ENCODE results near the gene SLC25A24.

The SLC25A24 gene

GRCh38 chr1:108097018-108097417, 103.1 kb downstream of the SLC25A24 start:
- DNase-seq (ENCODE audit: low read depth) = no peak

GRCh38 chr1:108096089-108096488, 104.1 kb downstream of the SLC25A24 start:
- no peak for DNase-seq (ENCODE audit: low read depth)

GRCh38 chr1:108089477-108089876, 110.7 kb downstream of the SLC25A24 start:
- DNase-seq (ENCODE audit: low read depth) = no peak

- DNase-seq (ENCODE audit: low read depth) = no peak
These were observed 114.5 kb downstream of the SLC25A24 start for GRCh38 chr1:108085628-108086027.

- DNase-seq (ENCODE audit: low read depth) = no peak
These were observed 115.2 kb downstream of the SLC25A24 start for GRCh38 chr1:108084866-108085477.

All from stimulated activated CD8-positive, alpha-beta memory T cell treated with anti-CD3 and anti-CD28 coated beads, Interleukin-7, amount 100 ng/mL, for 24 hours (primary cell).